Measurements from ENCODE around the gene CHKA.

DNA sequence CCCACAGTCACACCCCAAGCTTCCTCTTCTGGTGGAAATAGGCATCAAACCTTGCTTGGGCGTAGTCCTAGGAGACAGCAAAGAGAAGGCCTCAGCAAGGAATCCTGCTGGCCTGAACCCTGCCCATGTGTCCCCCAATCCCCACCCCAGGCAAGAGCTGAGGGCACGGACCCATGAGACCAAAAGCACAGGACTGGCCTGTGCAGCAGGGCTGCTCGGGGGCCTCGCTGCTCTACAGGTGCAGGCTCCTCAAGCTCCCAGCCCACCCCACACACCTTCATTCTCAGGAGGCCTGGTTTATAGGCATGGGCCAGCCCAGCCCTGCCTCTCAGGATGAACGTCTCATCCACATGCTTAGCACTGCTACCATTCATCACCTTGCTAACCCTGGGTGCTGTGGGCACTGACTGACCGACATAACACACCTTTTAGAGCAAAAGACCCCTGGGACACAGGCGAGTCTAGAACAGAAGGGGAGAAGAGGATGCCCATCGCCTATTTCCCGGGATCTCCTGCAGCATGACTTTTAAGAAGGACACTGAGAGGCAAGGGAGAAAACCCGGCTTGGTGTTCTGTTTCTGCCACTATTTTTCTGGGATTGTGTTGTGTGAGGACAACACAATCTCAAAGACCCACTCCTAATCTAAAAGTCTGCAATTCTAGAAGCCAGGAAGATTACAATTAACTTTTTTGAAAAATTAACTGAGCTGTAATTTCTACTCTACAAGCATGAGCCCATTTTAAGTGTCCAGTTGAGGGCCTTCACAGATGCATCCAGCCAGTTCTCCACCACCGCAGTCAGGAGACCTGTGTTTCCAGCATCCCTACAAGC lies 67.0 kb downstream of the CHKA start:
- TF ChIP-seq, protein P1, sequence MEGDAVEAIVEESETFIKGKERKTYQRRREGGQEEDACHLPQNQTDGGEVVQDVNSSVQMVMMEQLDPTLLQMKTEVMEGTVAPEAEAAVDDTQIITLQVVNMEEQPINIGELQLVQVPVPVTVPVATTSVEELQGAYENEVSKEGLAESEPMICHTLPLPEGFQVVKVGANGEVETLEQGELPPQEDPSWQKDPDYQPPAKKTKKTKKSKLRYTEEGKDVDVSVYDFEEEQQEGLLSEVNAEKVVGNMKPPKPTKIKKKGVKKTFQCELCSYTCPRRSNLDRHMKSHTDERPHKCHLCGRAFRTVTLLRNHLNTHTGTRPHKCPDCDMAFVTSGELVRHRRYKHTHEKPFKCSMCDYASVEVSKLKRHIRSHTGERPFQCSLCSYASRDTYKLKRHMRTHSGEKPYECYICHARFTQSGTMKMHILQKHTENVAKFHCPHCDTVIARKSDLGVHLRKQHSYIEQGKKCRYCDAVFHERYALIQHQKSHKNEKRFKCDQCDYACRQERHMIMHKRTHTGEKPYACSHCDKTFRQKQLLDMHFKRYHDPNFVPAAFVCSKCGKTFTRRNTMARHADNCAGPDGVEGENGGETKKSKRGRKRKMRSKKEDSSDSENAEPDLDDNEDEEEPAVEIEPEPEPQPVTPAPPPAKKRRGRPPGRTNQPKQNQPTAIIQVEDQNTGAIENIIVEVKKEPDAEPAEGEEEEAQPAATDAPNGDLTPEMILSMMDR (IDR thresholded peaks at IDR 0.05; ENCODE audit: borderline replicate concordance, extremely low read depth, low read length, poor library complexity, severe bottlenecking): no peak
- no peak for TF ChIP-seq EZH2 (IDR thresholded peaks at IDR 0.05; ENCODE audit: borderline replicate concordance, low read depth, low read length, severe bottlenecking)

All from DND-41 (cell line).